HG02571 (cell line): ENCODE results near the gene DMRTA2.
"Not testable (repeated sequence)": the region's sequence is repeated elsewhere in the genome, so short reads cannot be mapped to it uniquely, and the experiment has no call there.

Source experiments
- ATAC-seq: cut with Tn5 transposase; IDR thresholded peaks from one replicate; pipeline ENCODE4 v1.9.1; 2021; ENCODE audit warnings: mild to moderate bottlenecking, moderate library complexity; ENCODE audit not compliant: unreplicated experiment

Gene DMRTA2

GRCh38 chr1:50393522-50394120, 29.6 kb downstream of the DMRTA2 start:
- no peak for ATAC-seq

DNA sequence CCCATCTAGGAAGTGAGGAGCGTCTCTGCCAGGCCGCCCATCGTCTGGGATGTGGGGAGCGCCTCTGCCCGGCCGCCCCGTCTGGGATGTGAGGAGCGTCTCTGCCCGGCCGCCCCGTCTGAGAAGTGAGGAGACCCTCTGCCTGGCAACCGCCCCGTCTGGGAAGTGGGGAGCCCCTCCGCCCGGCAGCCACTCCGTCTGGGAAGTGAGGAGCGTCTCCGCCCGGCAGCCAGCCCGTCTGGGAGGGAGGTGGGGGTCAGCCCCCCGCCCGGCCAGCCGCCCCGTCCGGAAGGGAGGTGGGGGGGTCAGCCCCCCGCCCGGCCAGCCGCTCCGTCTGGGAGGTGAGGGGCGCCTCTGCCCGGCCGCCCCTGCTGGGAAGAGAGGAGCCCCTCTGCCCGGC, 41.7 kb downstream of the DMRTA2 start:
- ATAC-seq = not testable (repeated sequence)

DNA sequence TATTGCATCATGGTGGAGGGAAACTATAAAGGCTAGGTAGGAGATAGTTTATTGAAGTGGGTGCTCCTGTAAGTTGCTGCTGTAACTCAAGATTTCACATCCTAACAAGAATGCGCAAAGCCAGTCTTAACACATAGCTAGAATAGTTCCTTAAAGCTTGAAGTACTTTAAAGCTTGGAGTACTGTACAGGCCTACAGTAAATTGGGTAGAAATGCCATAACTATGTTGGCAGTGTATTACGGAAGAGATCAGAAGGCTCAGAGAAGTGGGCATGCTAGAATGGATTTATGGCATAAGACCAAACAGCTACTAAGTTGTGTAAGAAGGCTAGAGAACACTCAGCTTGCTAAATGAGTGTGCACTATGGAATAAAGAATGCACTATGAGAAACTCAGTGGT, 44.5 kb downstream of the DMRTA2 start:
- ATAC-seq = no peak

- no peak for ATAC-seq
These were observed 49.7 kb downstream of the DMRTA2 start for GRCh38 chr1:50373532-50373931.

- ATAC-seq = no peak
These were observed 51.5 kb downstream of the DMRTA2 start for GRCh38 chr1:50371749-50372148.

DNA sequence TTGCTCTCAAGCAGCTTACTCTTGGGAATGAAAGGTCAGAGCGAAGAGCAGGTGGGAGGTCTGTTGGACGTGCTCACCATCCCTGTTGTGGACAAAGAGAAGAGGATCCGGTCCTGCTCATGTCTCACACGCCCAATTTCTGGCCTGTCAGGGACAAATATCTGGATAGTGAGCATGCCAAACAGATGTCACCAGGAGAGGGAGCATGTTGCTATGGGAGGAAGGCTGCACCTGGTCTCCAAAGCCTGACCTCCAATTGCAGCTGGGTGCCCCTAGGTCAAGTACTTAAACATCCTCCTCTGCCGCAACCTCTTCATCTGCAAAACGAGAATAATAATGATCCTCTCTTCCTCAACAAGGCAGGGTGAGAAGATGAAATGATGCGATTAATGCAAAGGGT, 53.4 kb downstream of the DMRTA2 start:
- no peak for ATAC-seq

GRCh38 chr1:50369008-50369634, 54.1 kb downstream of the DMRTA2 start:
- no peak for ATAC-seq

DNA sequence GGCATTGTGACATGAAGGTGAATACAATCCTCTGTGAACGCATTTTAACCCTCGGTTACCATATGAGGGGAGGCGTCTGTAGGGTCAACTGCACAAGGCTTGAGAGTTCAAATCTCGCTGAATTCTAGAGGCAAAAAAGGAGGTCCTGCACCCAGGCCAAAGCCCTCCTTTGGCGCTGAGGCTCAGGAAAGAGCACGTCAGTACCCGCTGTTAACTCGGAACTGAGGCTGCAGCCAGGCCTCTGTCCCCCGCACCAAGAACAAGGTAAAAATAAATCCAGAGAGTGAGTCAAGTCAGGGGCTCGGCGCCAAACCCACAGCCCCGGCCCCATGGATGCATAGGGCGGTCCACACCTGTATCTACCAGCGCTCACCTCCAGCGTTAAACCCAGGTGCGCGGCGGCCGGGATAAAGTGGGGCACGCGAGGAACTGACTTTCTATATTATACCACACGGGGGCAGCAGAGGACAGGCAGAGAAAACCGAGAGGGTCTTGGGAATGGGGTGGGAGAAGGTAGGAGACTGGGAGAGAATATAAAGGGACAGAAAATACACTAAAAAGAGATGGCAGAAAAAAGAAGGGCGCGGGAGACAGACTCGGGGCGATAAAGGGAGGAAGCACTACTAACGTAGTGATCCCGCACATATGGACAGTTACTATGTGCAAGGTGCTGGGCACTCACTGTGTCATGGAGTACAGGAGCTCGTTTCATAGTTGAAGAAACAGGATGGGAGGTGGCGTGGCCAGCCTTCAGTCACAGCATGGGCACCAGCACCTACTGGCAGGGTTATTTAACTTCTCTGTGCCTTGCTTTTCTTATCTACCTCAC, 54.9 kb downstream of the DMRTA2 start:
- no peak for ATAC-seq
